Mesothelial cell of epicardium (in vitro differentiated cells): ENCODE measurements around the gene LATS1. TPM values are rescaled to one million over a fixed set of nuclear protein-coding genes. Genes with fewer than 3 reads are reported as not detected.

Experiments used
- DNase-seq, 2 experiments: peaks; one replicate each; pipeline ENCODE4 v3.0.0; 2021; ENCODE audit warnings: low spot score in 2 of 2; ENCODE audit not compliant: unreplicated experiment in 2 of 2
- H3K27ac Mint-ChIP-seq: 2 replicates; pipeline ENCODE4 v1.8.0; 2021; ENCODE audit warnings: mixed read lengths
- H3K27me3 Mint-ChIP-seq: 2 replicates; pipeline ENCODE4 v1.8.0; 2021; ENCODE audit warnings: low read depth, mixed read lengths
- H3K36me3 Mint-ChIP-seq: 2 replicates; pipeline ENCODE4 v1.8.0; 2021; ENCODE audit warnings: mixed read lengths
- H3K4me1 Mint-ChIP-seq: 2 replicates; pipeline ENCODE4 v1.8.0; 2021; ENCODE audit warnings: mixed read lengths
- H3K4me3 Mint-ChIP-seq: 2 replicates; pipeline ENCODE4 v1.8.0; 2021; ENCODE audit warnings: mild to moderate bottlenecking, moderate library complexity, mixed read lengths
- H3K9me3 Mint-ChIP-seq: 2 replicates; pipeline ENCODE4 v1.8.0; 2021; ENCODE audit warnings: mixed read lengths
- total RNA-seq: library from RNA; stranded (reverse); gene quantifications from 3 replicates; pipeline ENCODE4 v1.2.1, GENCODE V29; 2021
- TF ChIP-seq, protein P1 (sequence below): fragments of 200-600 bp; sonication (generic); IDR thresholded peaks from one replicate; pipeline ENCODE4 v1.5.0; 2021; ENCODE audit warnings: antibody characterized with exemption; ENCODE audit not compliant: unreplicated experiment

LATS1 gene
- total RNA-seq, 1 donor from 2014 or later = 39.4 TPM

DNA sequence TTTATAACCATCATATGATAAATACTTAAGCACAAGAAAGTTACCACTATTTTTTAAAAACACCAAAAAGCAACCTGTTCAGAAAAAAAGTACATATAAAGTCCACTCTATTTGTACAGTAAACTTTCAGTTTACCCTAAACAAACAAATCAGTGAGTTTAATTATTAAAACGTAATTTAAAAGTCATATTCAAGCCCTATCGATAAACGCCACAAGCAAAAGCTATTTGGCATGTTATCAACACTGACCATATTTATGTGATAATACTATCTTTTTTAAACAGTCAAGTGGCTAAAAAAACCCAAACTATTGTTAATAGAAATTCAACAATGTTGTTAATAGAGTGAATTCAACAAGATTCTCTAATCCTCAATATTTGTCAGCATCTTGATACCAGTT is 71.3 kb downstream of the LATS1 start:
- H3K27ac Mint-ChIP-seq = no peak overlapping the region
- H3K9me3 Mint-ChIP-seq = peaks cover 4% of the 10 kb centered on the region
- H3K4me3 Mint-ChIP-seq = peak overlapping the region; percentile 87
- H3K4me1 Mint-ChIP-seq = peaks cover 19% of the 10 kb centered on the region
- TF ChIP-seq, protein P1, sequence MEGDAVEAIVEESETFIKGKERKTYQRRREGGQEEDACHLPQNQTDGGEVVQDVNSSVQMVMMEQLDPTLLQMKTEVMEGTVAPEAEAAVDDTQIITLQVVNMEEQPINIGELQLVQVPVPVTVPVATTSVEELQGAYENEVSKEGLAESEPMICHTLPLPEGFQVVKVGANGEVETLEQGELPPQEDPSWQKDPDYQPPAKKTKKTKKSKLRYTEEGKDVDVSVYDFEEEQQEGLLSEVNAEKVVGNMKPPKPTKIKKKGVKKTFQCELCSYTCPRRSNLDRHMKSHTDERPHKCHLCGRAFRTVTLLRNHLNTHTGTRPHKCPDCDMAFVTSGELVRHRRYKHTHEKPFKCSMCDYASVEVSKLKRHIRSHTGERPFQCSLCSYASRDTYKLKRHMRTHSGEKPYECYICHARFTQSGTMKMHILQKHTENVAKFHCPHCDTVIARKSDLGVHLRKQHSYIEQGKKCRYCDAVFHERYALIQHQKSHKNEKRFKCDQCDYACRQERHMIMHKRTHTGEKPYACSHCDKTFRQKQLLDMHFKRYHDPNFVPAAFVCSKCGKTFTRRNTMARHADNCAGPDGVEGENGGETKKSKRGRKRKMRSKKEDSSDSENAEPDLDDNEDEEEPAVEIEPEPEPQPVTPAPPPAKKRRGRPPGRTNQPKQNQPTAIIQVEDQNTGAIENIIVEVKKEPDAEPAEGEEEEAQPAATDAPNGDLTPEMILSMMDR = no peak
- H3K36me3 Mint-ChIP-seq = peaks cover 7% of the 10 kb centered on the region
- no peak for DNase-seq
- no peaks in the 10 kb centered on the region for H3K27me3 Mint-ChIP-seq

DNA sequence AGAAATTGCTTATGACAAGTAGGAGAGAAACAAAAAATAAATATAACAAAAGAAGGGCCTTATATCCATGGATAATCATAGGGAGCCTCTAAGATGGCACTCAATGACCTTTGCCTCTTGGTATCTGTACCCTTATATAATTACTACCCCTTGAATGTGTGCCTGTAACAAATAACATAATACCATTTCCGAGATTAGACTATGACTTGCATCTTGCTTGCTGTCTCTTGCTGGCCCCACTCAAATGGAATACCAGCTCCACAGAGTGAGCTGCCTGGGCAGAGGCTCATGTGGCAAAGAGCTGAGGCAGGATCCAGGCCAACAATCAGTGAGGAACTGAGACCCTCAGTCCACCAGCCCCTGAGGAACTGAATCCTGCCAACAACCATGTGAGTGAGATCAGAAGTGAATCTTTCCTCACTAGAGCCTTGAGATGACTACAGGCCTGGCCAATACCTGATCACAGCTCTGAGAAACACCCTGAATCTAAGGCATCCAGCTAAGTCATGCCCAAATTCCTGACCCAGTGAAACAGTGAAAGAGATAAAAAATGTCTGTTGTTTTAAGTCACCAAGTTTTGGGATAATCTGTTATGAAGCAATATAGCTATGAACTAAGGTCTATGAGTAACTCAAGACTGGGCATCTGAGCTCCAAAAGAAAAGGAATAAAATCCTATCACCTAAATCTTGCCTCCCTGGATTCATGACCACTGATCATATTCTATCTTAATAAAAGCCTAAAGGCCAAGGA is 74.9 kb downstream of the LATS1 start:
- Mint-ChIP-seq H3K36me3 (peaks cover 14% of the 10 kb centered on the region), H3K4me3 (no peak overlapping the region), H3K27me3 (no peaks in the 10 kb centered on the region), H3K27ac (no peak overlapping the region), H3K9me3 (peaks cover 6% of the 10 kb centered on the region), H3K4me1 (peaks cover 16% of the 10 kb centered on the region)
- TF ChIP-seq, protein P1 = no peak
- DNase-seq = no peak

DNA sequence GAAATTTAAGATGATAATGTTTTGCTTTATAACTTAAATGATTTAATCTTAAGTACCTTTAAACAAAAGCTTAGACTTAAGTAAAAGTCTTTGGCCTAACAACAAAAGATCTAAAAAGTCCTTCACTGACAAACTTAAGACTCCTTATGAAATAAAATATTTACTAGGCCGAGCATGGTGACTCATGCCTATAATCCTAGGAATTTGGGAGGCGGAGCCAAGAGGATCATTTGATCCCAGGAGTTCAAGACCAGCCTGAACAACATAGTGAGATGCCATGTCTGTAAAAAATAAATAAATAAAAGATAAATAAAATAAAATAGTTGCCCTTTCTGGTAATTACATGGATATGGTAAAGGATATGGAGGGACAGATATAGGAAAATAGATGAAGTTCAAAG is 81.8 kb downstream of the LATS1 start:
- H3K27me3 Mint-ChIP-seq = no peaks in the 10 kb centered on the region
- no peaks in the 10 kb centered on the region for H3K4me1 Mint-ChIP-seq
- no peak overlapping the region for H3K4me3 Mint-ChIP-seq
- TF ChIP-seq, protein P1 = no peak
- no peak for DNase-seq
- no peaks in the 10 kb centered on the region for H3K9me3 Mint-ChIP-seq
- H3K36me3 Mint-ChIP-seq = peaks cover 9% of the 10 kb centered on the region
- H3K27ac Mint-ChIP-seq = no peak overlapping the region

DNA sequence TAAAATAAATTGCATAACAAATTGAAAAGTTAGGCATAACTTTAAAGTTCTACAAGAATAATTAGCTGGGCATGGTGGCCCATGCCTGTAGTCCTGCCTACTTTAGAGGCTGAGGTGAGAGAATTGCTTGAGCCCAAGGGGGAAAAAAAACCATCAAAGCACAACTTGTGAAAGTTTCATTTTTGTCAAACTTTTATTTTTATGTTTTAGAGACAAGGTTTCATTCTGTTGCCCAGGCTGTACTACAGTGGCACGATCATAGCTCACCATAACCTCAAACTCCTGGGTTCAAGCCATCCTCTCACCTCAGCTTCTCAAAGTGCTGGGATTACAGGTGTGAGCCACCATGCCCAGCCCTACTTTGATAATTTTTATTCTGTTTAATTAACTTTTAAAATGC is 83.6 kb downstream of the LATS1 start:
- no peak overlapping the region for H3K4me3 Mint-ChIP-seq
- TF ChIP-seq, protein P1 = no peak
- H3K4me1 Mint-ChIP-seq = no peaks in the 10 kb centered on the region
- H3K9me3 Mint-ChIP-seq = no peaks in the 10 kb centered on the region
- no peak overlapping the region for H3K27ac Mint-ChIP-seq
- H3K36me3 Mint-ChIP-seq = peaks cover 14% of the 10 kb centered on the region
- no peaks in the 10 kb centered on the region for H3K27me3 Mint-ChIP-seq
- no peak for DNase-seq

DNA sequence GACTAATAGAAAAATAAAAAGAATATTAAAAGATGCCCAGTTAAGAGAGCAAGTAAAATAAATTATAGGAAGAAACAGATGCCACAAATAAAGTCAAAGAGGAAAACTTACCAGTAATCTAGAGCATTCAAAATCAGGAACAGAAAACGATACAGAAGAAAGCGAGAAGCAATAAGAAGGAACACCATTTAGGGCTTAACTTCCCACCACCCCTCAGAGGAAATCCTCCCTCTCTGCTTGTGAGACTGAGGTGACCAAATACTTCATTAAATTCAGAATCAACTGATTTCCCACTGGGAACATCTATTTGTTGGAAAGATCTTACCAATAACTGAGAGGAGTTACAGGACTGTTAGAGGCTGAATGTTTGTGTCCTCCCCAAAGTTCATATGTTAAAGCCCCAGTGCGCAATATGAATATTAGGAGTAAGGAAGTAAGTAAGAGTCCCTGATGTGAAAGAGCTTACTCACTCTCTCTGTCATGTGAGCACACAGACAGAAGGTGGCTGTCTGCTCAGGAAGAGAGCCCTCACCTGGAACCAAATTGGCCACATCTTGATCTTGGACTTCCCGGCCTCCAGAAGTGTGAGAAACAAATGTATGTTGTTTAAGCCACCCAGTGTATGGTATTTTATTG is 88.9 kb downstream of the LATS1 start:
- TF ChIP-seq, protein P1 = no peak
- no peak for DNase-seq
- H3K36me3 Mint-ChIP-seq = peaks cover 28% of the 10 kb centered on the region
- no peaks in the 10 kb centered on the region for H3K9me3 Mint-ChIP-seq
- H3K27ac Mint-ChIP-seq = no peak overlapping the region
- no peak overlapping the region for H3K4me3 Mint-ChIP-seq
- H3K4me1 Mint-ChIP-seq = no peaks in the 10 kb centered on the region
- no peaks in the 10 kb centered on the region for H3K27me3 Mint-ChIP-seq
